ENCODE data around the gene TXNDC16. TPM values are rescaled to one million over a fixed set of nuclear protein-coding genes. Genes with fewer than 3 reads are reported as not detected.

Gene TXNDC16
- total RNA-seq, 1 experiment from 2014 or later = 13.2 TPM

DNA sequence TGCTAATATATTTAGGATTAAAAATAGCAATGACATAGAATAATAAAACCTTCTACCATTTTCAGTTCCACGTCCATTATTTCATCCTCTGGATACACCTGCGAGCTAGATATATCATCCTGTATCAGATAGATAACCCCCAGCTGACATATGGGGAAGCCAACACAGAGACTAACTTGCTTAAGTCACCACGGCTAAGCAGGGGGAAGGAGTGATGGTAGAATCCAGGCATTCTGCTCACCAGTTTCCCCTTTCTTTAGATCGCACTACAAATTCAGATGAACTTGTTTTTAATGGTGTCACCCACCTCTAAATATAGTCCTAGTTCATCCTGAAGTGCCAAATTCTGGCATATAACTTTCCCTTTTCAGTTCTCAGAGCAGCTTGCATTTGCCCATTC, 110.1 kb downstream of the TXNDC16 start:
- Histone ChIP-seq H4K5ac (ENCODE audit: insufficient read length, low read depth, low read length) (no peak overlapping the region), H3K9me3 (ENCODE audit: control insufficient read depth, low read depth, low read length) (no peaks in the 10 kb centered on the region), H4K8ac (replicated peaks; ENCODE audit: insufficient read length, low read depth, low read length) (no peak overlapping the region), H3K23me2 (ENCODE audit: insufficient read length, low read depth, low read length, poor library complexity, severe bottlenecking) (no peaks in the 10 kb centered on the region), H2BK12ac (ENCODE audit: insufficient read length, low read depth, low read length) (no peak overlapping the region), H2BK5ac (ENCODE audit: insufficient read length, low read length) (no peak overlapping the region), H3K18ac (ENCODE audit: insufficient read length, low read depth, low read length) (no peak overlapping the region), H2BK15ac (ENCODE audit: low read depth, low read length) (no peak overlapping the region), H2AFZ (ENCODE audit: low read length) (no peak overlapping the region), H3K79me1 (ENCODE audit: insufficient read depth, low read depth, low read length, poor library complexity, severe bottlenecking) (no peaks in the 10 kb centered on the region), H3T11ph (ENCODE audit: low read length) (no peak overlapping the region), H3K27me3 (ENCODE audit: insufficient read depth, low read length) (no peaks in the 10 kb centered on the region), H3K56ac (ENCODE audit: insufficient read length, low read depth, low read length) (no peak overlapping the region), H3K4ac (ENCODE audit: low read depth, low read length) (no peak overlapping the region), H2BK20ac (ENCODE audit: low read depth, low read length, poor library complexity, severe bottlenecking) (no peak overlapping the region), H3K27ac (ENCODE audit: insufficient read length, low read depth, low read length) (no peak overlapping the region), H3K14ac (ENCODE audit: insufficient read depth, low read length) (no peak overlapping the region), H4K91ac (ENCODE audit: insufficient read length, low read depth, low read length) (no peak overlapping the region), H2BK120ac (ENCODE audit: low read depth, low read length, poor library complexity, severe bottlenecking) (no peak overlapping the region), H3K79me2 (ENCODE audit: insufficient read depth, low read length) (no peaks in the 10 kb centered on the region), H3K9ac (ENCODE audit: extremely low read depth, insufficient read length, low read length) (no peak overlapping the region), H3K23ac (ENCODE audit: insufficient read length, low read depth, low read length) (no peak overlapping the region), H3K4me1 (ENCODE audit: insufficient read depth, low read length) (no peaks in the 10 kb centered on the region), H2AK5ac (ENCODE audit: insufficient read length, low read length) (no peak overlapping the region), H3K4me2 (ENCODE audit: insufficient read depth, insufficient read length, low read length) (no peak overlapping the region), H4K20me1 (ENCODE audit: control insufficient read depth, insufficient read depth, insufficient read length) (no peaks in the 10 kb centered on the region)
- no CpG with 5 or more reads among the region's 4 CpGs for WGBS (ENCODE audit: extremely low coverage, insufficient read length, low lambda C conversion rate)
- Mint-ChIP-seq H3K27me3 (ENCODE audit: low read depth) (no peaks in the 10 kb centered on the region), H3K9me3 (no peaks in the 10 kb centered on the region), H3K27ac (no peak overlapping the region), H3K4me1 (no peaks in the 10 kb centered on the region), H3K4me3 (no peak overlapping the region), H3K36me3 (ENCODE audit: insufficient read depth in 1 of 3, low read depth in 3 of 3) (no peaks in the 10 kb centered on the region)
- TF ChIP-seq, protein P1, sequence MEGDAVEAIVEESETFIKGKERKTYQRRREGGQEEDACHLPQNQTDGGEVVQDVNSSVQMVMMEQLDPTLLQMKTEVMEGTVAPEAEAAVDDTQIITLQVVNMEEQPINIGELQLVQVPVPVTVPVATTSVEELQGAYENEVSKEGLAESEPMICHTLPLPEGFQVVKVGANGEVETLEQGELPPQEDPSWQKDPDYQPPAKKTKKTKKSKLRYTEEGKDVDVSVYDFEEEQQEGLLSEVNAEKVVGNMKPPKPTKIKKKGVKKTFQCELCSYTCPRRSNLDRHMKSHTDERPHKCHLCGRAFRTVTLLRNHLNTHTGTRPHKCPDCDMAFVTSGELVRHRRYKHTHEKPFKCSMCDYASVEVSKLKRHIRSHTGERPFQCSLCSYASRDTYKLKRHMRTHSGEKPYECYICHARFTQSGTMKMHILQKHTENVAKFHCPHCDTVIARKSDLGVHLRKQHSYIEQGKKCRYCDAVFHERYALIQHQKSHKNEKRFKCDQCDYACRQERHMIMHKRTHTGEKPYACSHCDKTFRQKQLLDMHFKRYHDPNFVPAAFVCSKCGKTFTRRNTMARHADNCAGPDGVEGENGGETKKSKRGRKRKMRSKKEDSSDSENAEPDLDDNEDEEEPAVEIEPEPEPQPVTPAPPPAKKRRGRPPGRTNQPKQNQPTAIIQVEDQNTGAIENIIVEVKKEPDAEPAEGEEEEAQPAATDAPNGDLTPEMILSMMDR (conservative IDR thresholded peaks at IDR 0.05) = no peak
- no peak for DNase-seq

Data from H9 (cell line).